SU-DHL-6 (cell line): ENCODE data around the gene ASTN2.

Experiments used
- EZH2phosphoT487 ChIP-seq: fragments of 200-600 bp; sonication (generic), shearing (Covaris generic); conservative IDR thresholded peaks from 2 replicates; pipeline ENCODE4 v1.6.1; 2018; ENCODE audit warnings: mild to moderate bottlenecking, antibody characterized with exemption, low read length, moderate library complexity, mixed read lengths
- TF ChIP-seq, protein P1 (sequence below): fragments of 200-600 bp; sonication (generic); IDR thresholded peaks from one replicate; pipeline ENCODE4 v1.5.1; 2017; ENCODE audit warnings: antibody characterized with exemption, mild to moderate bottlenecking, low read length, moderate library complexity; ENCODE audit not compliant: insufficient read depth, poor library complexity, severe bottlenecking

DNA sequence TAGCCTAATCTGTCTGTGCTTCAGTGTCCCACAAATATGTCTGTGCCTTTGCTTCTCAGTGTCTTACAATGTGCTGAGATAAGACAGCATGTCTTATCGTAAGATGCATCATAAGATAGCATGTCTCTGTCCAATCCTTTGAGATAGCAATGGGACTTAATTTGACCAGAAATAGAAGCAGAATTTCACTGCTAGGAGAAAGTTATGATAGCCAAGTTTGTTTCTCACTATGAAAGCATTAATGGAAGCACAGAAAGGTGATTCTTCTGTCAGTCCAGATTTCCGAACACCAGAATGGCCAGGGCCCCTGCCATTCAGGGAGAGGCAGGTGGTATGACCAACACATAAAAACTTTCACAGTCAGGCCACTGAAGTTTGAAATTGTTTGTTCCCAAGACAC is 616.3 kb downstream of the ASTN2 start:
- TF ChIP-seq, protein P1, sequence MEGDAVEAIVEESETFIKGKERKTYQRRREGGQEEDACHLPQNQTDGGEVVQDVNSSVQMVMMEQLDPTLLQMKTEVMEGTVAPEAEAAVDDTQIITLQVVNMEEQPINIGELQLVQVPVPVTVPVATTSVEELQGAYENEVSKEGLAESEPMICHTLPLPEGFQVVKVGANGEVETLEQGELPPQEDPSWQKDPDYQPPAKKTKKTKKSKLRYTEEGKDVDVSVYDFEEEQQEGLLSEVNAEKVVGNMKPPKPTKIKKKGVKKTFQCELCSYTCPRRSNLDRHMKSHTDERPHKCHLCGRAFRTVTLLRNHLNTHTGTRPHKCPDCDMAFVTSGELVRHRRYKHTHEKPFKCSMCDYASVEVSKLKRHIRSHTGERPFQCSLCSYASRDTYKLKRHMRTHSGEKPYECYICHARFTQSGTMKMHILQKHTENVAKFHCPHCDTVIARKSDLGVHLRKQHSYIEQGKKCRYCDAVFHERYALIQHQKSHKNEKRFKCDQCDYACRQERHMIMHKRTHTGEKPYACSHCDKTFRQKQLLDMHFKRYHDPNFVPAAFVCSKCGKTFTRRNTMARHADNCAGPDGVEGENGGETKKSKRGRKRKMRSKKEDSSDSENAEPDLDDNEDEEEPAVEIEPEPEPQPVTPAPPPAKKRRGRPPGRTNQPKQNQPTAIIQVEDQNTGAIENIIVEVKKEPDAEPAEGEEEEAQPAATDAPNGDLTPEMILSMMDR, result no peak
- TF ChIP-seq EZH2phosphoT487, result no peak
